Caco-2 (cell line): ENCODE results near the gene MID1. TPM values are rescaled to one million over a fixed set of nuclear protein-coding genes. Genes with fewer than 3 reads are reported as not detected.

Experiments used
- BruUV-seq: library from RNA; stranded (reverse); fragments of 400-500 nt; replicated peaks from 2 replicates; lab custom pipeline; 2021; lab: Mats Ljungman, UMichigan
- CTCF ChIA-PET: fragments of 300-600 bp; sonication (Branson Sonifier 250); formaldehyde crosslinking; loops from one replicate; lab custom pipeline; 2022; ENCODE audit warnings: antibody characterized with exemption; lab: Charles Lee
- POLR2A ChIA-PET: fragments of 300-600 bp; sonication (Branson Sonifier 250); formaldehyde crosslinking; loops from one replicate; lab custom pipeline; 2022; ENCODE audit warnings: antibody characterized with exemption; lab: Charles Lee
- DNase-seq, 2 experiments: peaks; one replicate each; pipeline versions ENCODE4 v3.0.0 to v3.0.0-alpha.2; 2020 to 2022
- H3K27me3 ChIP-seq: replicated peaks from 2 replicates; pipeline ENCODE4 v1.6.0; 2011; ENCODE audit warnings: low read length; ENCODE audit not compliant: control insufficient read depth, insufficient read depth
- H3K36me3 ChIP-seq: 2 replicates; pipeline ENCODE4 v1.5.1; 2011; ENCODE audit warnings: low read length; ENCODE audit not compliant: control insufficient read depth, insufficient read depth
- H3K4me1 ChIP-seq: fragments of 250-450 bp; sonication (Bioruptor Pico); 2 replicates; pipeline ENCODE4 v1.5.1; 2020; ENCODE audit warnings: mild to moderate bottlenecking
- H3K4me3 ChIP-seq: 2 replicates; pipeline ENCODE4 v1.5.1; 2011; ENCODE audit warnings: low read depth, mild to moderate bottlenecking, control low read depth, low read length
- H3K9me3 ChIP-seq: fragments of 250-450 bp; sonication (Bioruptor Pico); 2 replicates; pipeline ENCODE4 v1.5.1; 2020; ENCODE audit warnings: mild to moderate bottlenecking, moderate library complexity
- H3K27ac Mint-ChIP-seq: one replicate; pipeline ENCODE4 v1.8.0; 2022; ENCODE audit warnings: mixed read lengths; ENCODE audit not compliant: unreplicated experiment
- H3K27me3 Mint-ChIP-seq: one replicate; pipeline ENCODE4 v1.8.0; 2022; ENCODE audit warnings: mixed read lengths; ENCODE audit not compliant: insufficient read depth, unreplicated experiment
- H3K36me3 Mint-ChIP-seq: one replicate; pipeline ENCODE4 v1.8.0; 2022; ENCODE audit warnings: mild to moderate bottlenecking, mixed read lengths; ENCODE audit not compliant: insufficient read depth, unreplicated experiment
- H3K4me1 Mint-ChIP-seq: one replicate; pipeline ENCODE4 v1.8.0; 2022; ENCODE audit warnings: low read depth, mixed read lengths; ENCODE audit not compliant: unreplicated experiment
- H3K4me3 Mint-ChIP-seq: one replicate; pipeline ENCODE4 v1.8.0; 2022; ENCODE audit warnings: mild to moderate bottlenecking, moderate library complexity, mixed read lengths; ENCODE audit not compliant: unreplicated experiment
- H3K9me3 Mint-ChIP-seq: one replicate; pipeline ENCODE4 v1.8.0; 2022; ENCODE audit warnings: mixed read lengths; ENCODE audit not compliant: unreplicated experiment
- intact Hi-C: fragments of 100-400 bp; cut with micrococcal nuclease; formaldehyde crosslinking; loops from one replicate; pipeline ENCODE4 v1.10.0; 2022; ENCODE audit not compliant: unreplicated experiment
- total RNA-seq: library from RNA; stranded (reverse); gene quantifications from 2 replicates; pipeline ENCODE4 v1.2.3, GENCODE V29; 2022
- TF ChIP-seq, protein P1 (sequence below), 2 experiments: fragments of 200-600 bp in 1 of 2; IDR thresholded peaks; 1 replicate in 1 of 2; 2 replicates in 1 of 2; pipeline versions ENCODE4 v1.5.1 to v1.8.0; 2011 to 2022; ENCODE audit warnings: antibody characterized with exemption in 1 of 2, control low read depth in 1 of 2, inconsistent platforms in 1 of 2, low read depth in 1 of 2, low read length in 1 of 2, mild to moderate bottlenecking in 1 of 2, moderate library complexity in 1 of 2; ENCODE audit not compliant: insufficient read depth in 1 of 2, severe bottlenecking in 1 of 2, unreplicated experiment in 1 of 2

The MID1 gene
- total RNA-seq, 1 experiment from 2014 or later, result 61.3 TPM

- H3K4me3 Mint-ChIP-seq, result no peak overlapping the region
- BruUV-seq, result no TSS peak
- DNase-seq, result no peak
- Histone ChIP-seq H3K27me3 (no peaks in the 10 kb centered on the region), H3K9me3 (no peaks in the 10 kb centered on the region), H3K36me3 (no peaks in the 10 kb centered on the region), H3K4me1 (no peaks in the 10 kb centered on the region), H3K4me3 (no peak overlapping the region)
- CTCF ChIA-PET, result no interaction called here
- H3K36me3 Mint-ChIP-seq, result peaks cover 41% of the 10 kb centered on the region
- no peak overlapping the region for H3K27ac Mint-ChIP-seq
- intact Hi-C loops, result no loop called here
- no peaks in the 10 kb centered on the region for H3K27me3 Mint-ChIP-seq
- H3K4me1 Mint-ChIP-seq, result no peaks in the 10 kb centered on the region
- POLR2A ChIA-PET, result no interaction called here
- TF ChIP-seq, protein P1, sequence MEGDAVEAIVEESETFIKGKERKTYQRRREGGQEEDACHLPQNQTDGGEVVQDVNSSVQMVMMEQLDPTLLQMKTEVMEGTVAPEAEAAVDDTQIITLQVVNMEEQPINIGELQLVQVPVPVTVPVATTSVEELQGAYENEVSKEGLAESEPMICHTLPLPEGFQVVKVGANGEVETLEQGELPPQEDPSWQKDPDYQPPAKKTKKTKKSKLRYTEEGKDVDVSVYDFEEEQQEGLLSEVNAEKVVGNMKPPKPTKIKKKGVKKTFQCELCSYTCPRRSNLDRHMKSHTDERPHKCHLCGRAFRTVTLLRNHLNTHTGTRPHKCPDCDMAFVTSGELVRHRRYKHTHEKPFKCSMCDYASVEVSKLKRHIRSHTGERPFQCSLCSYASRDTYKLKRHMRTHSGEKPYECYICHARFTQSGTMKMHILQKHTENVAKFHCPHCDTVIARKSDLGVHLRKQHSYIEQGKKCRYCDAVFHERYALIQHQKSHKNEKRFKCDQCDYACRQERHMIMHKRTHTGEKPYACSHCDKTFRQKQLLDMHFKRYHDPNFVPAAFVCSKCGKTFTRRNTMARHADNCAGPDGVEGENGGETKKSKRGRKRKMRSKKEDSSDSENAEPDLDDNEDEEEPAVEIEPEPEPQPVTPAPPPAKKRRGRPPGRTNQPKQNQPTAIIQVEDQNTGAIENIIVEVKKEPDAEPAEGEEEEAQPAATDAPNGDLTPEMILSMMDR (IDR thresholded peaks at IDR 0.05; ENCODE audit: insufficient read depth in 1 of 2, low read depth in 1 of 2, low read length in 1 of 2, severe bottlenecking in 1 of 2, unreplicated experiment in 1 of 2), result no peak
- no peaks in the 10 kb centered on the region for H3K9me3 Mint-ChIP-seq
These were observed 137.1 kb downstream of the MID1 start for GRCh38 chrX:10483191-10483831.

DNA sequence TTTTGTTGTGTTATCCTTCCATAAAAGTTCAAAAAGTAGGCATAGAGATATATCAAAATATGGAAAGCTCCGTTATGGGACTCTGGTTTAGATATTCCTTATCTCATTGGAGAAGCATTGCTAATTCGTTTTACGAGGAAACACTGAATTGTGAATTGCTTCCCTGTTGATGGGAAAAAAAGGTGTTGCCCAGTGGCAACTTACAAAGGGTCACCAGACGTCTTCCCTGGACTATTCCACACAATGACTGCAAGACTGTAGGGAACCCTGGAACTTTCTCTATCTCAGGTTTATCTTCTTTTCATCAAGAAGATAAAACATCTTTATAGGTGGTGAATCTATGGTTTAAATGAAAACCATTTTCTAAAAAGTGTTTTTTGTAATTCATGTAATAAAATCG, 137.7 kb downstream of the MID1 start:
- no TSS peak for BruUV-seq
- POLR2A ChIA-PET, result no interaction called here

DNA sequence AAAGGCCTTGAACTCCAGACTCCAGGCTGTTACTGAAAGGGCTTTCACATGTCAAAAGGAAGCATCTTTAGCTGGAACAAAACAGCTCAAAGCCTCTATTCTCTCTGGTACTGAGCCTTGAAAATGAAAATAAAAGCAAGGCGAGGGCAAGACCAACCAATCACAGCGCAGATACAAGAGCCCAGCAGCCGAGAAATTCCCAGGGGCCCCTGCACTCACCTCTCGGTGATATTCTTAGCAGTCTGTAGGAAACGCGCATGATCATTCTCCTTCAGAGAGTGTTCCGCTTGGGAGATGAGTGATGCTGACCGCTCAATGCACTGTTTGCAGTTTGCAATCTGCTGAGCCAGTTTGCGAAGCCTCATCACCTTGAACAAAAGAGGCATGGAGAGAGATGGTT, 138.1 kb downstream of the MID1 start:
- Histone ChIP-seq H3K4me3 (no peak overlapping the region), H3K27me3 (no peaks in the 10 kb centered on the region), H3K36me3 (no peaks in the 10 kb centered on the region), H3K9me3 (no peaks in the 10 kb centered on the region), H3K4me1 (no peaks in the 10 kb centered on the region)
- Mint-ChIP-seq H3K4me3 (no peak overlapping the region), H3K9me3 (no peaks in the 10 kb centered on the region), H3K27ac (no peak overlapping the region), H3K27me3 (no peaks in the 10 kb centered on the region), H3K4me1 (no peaks in the 10 kb centered on the region), H3K36me3 (peaks cover 45% of the 10 kb centered on the region)
- no TSS peak for BruUV-seq
- ChIA-PET POLR2A (no interaction called here), CTCF (no interaction called here)
- TF ChIP-seq, protein P1 (IDR thresholded peaks at IDR 0.05; ENCODE audit: insufficient read depth in 1 of 2, low read depth in 1 of 2, low read length in 1 of 2, severe bottlenecking in 1 of 2, unreplicated experiment in 1 of 2), result no peak
- intact Hi-C loops, result no loop called here
- no peak for DNase-seq

More for the DNA sequence above, 137.7 kb downstream of the MID1 start:
- no peak overlapping the region for H3K4me3 Mint-ChIP-seq
- Histone ChIP-seq H3K36me3 (no peaks in the 10 kb centered on the region), H3K4me1 (no peaks in the 10 kb centered on the region), H3K4me3 (no peak overlapping the region), H3K27me3 (no peaks in the 10 kb centered on the region), H3K9me3 (no peaks in the 10 kb centered on the region)
- CTCF ChIA-PET, result no interaction called here
- intact Hi-C loops, result no loop called here
- TF ChIP-seq, protein P1 (IDR thresholded peaks at IDR 0.05; ENCODE audit: insufficient read depth in 1 of 2, low read depth in 1 of 2, low read length in 1 of 2, severe bottlenecking in 1 of 2, unreplicated experiment in 1 of 2), result no peak
- H3K27ac Mint-ChIP-seq, result no peak overlapping the region
- no peaks in the 10 kb centered on the region for H3K9me3 Mint-ChIP-seq
- H3K27me3 Mint-ChIP-seq, result no peaks in the 10 kb centered on the region
- H3K36me3 Mint-ChIP-seq, result peaks cover 46% of the 10 kb centered on the region
- H3K4me1 Mint-ChIP-seq, result no peaks in the 10 kb centered on the region
- DNase-seq, result no peak
